OCI-LY7 (cell line): ENCODE results near the gene C6orf118.

ENCODE experiments used
- CTCF ChIP-seq: fragments of 200-600 bp; sonication (generic); conservative IDR thresholded peaks from 2 replicates; pipeline ENCODE4 v1.5.1; 2014; ENCODE audit warnings: mild to moderate bottlenecking, antibody characterized with exemption, low read length, moderate library complexity, mixed read lengths
- EZH2phosphoT487 ChIP-seq: fragments of 200-600 bp; sonication (generic); IDR thresholded peaks from 2 replicates; pipeline ENCODE4 v1.6.1; 2018; ENCODE audit warnings: low read depth, borderline replicate concordance, mild to moderate bottlenecking, mixed run types, antibody characterized with exemption, low read length, moderate library complexity, mixed read lengths

- TF ChIP-seq CTCF (no peak), EZH2phosphoT487 (no peak)
Measured at GRCh38 chr6:165308926-165309731, at the start of gene C6orf118.
